ENCODE measurements around the gene NDUFB8. TPM values are rescaled to one million over a fixed set of nuclear protein-coding genes. Genes with fewer than 3 reads are reported as not detected.

The NDUFB8 gene
- total RNA-seq, 1 experiment from 2014 or later, result 297 TPM

DNA sequence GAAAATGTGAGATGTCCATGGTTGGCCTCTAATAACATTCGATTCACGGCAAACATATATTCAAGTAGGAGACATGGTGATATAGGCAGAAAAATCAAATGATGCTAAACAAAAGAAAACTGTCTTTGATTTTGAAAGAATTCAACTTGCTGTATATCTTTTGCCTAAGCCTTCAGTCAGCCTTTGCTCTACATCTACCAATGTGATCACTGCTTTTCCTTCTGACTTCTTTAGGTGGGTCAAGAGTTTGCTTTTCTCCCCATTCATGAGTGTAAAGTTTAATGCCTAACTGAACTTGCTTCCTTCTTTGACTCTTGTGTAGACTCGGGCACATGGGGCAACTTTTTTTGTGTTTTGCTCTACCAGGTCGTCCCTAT, 5.7 kb upstream of the NDUFB8 start:
- peaks cover 13% of the 10 kb centered on the region for H3K4me1 ChIP-seq (ENCODE audit: insufficient read depth, low read length, poor library complexity, severe bottlenecking)
- no peak overlapping the region for H3K27ac ChIP-seq (ENCODE audit: low read depth, low read length, poor library complexity, severe bottlenecking)
- ChIA-PET POLR2A (ENCODE audit: low non-redundant PET) (interaction anchor here (0.7 kb wide), 3 partner anchors 14 to 99 kb away, joined by 3 to 7 read pairs (median 5); no protein-coding TSS in a partner anchor), CTCF (interaction anchor here (0.6 to 1.9 kb wide), 6 partner anchors 9 to 1246 kb away, joined by 3 to 18 read pairs (median 4); no protein-coding TSS in a partner anchor)
- peaks cover 20% of the 10 kb centered on the region for H3K36me3 ChIP-seq (ENCODE audit: insufficient read depth, low read length, poor library complexity, severe bottlenecking)
- no peaks in the 10 kb centered on the region for H3K27me3 ChIP-seq (replicated peaks; ENCODE audit: insufficient read depth, low read depth, low read length, poor library complexity)
- peak overlapping the region; percentile 89 for H3K4me3 ChIP-seq (ENCODE audit: low read depth, low read length, poor library complexity, severe bottlenecking)
- DNase-seq (ENCODE audit: low spot score), result no peak
- no peak for TF ChIP-seq EZH2 (IDR thresholded peaks at IDR 0.05; ENCODE audit: borderline replicate concordance, low read depth, low read length, poor library complexity, severe bottlenecking)
- TF ChIP-seq, protein P1, sequence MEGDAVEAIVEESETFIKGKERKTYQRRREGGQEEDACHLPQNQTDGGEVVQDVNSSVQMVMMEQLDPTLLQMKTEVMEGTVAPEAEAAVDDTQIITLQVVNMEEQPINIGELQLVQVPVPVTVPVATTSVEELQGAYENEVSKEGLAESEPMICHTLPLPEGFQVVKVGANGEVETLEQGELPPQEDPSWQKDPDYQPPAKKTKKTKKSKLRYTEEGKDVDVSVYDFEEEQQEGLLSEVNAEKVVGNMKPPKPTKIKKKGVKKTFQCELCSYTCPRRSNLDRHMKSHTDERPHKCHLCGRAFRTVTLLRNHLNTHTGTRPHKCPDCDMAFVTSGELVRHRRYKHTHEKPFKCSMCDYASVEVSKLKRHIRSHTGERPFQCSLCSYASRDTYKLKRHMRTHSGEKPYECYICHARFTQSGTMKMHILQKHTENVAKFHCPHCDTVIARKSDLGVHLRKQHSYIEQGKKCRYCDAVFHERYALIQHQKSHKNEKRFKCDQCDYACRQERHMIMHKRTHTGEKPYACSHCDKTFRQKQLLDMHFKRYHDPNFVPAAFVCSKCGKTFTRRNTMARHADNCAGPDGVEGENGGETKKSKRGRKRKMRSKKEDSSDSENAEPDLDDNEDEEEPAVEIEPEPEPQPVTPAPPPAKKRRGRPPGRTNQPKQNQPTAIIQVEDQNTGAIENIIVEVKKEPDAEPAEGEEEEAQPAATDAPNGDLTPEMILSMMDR (conservative IDR thresholded peaks at IDR 0.05; ENCODE audit: low read depth, low read length), result no peak
- intact Hi-C loops (cut with micrococcal nuclease; ENCODE audit: unreplicated experiment), result no loop called here
- BruUV-seq (replicated peaks), result no TSS peak
- no peaks in the 10 kb centered on the region for H3K9me3 ChIP-seq (ENCODE audit: low read depth, low read length, poor library complexity, severe bottlenecking)

DNA sequence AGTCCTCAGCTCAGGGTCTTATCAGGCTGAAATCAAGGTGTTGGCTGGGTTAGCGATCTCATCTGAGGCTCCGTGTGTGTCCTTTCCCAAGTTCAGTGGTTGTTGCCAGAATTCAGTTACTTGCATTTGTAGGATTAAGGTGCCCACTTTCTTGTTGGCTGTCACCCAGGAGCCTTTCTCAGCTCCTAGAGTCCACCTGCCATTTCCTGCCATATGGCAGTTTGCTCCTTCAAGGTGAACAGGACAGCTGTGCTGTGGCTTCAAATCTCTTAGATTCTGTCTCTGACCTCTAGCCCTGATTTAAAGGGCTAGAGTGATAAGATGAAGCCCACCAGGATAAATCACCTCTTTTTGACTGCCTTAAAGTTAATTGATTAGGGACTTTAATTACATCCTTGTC, 5.1 kb upstream of the NDUFB8 start:
- CTCF ChIA-PET, result interaction anchor here (1.9 kb wide), 1 partner anchor 16 kb away, joined by 18 read pairs; no protein-coding TSS in a partner anchor

DNA sequence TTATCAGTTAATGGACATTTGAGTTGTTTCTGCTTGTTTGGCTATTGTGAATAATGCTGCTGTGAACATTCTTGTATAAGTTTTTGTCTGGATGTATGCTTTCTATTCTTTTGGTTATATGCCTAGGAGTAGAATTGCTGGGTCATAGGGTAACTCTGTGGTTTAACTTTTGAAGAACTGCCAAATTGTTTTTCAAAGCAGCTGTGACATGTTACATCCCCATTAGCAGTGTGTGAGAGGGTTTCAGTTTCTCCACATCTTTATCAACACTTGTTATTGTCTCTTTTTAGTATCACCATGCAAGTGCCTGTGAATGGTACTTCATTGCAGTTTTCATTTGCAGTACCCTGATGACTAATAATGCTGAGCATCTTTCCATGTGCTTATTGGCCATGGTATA, 2.1 kb upstream of the NDUFB8 start:
- ChIA-PET CTCF (no interaction called here), POLR2A (ENCODE audit: low non-redundant PET) (no interaction called here)
- TF ChIP-seq EZH2 (IDR thresholded peaks at IDR 0.05; ENCODE audit: borderline replicate concordance, low read depth, low read length, poor library complexity, severe bottlenecking), result no peak
- TF ChIP-seq, protein P1 (conservative IDR thresholded peaks at IDR 0.05; ENCODE audit: low read depth, low read length), result no peak
- intact Hi-C loops (cut with micrococcal nuclease; ENCODE audit: unreplicated experiment), result no loop called here
- peaks cover 13% of the 10 kb centered on the region for H3K4me1 ChIP-seq (ENCODE audit: insufficient read depth, low read length, poor library complexity, severe bottlenecking)
- BruUV-seq (replicated peaks), result no TSS peak
- no peak overlapping the region for H3K4me3 ChIP-seq (ENCODE audit: low read depth, low read length, poor library complexity, severe bottlenecking)
- no peaks in the 10 kb centered on the region for H3K9me3 ChIP-seq (ENCODE audit: low read depth, low read length, poor library complexity, severe bottlenecking)
- no peaks in the 10 kb centered on the region for H3K27me3 ChIP-seq (replicated peaks; ENCODE audit: insufficient read depth, low read depth, low read length, poor library complexity)
- no peak overlapping the region for H3K27ac ChIP-seq (ENCODE audit: low read depth, low read length, poor library complexity, severe bottlenecking)
- peaks cover 7% of the 10 kb centered on the region for H3K36me3 ChIP-seq (ENCODE audit: insufficient read depth, low read length, poor library complexity, severe bottlenecking)
- DNase-seq (ENCODE audit: low spot score), result no peak

More for the DNA sequence above, 5.1 kb upstream of the NDUFB8 start:
- Histone ChIP-seq H3K4me1 (ENCODE audit: insufficient read depth, low read length, poor library complexity, severe bottlenecking) (peaks cover 13% of the 10 kb centered on the region), H3K9me3 (ENCODE audit: low read depth, low read length, poor library complexity, severe bottlenecking) (no peaks in the 10 kb centered on the region), H3K27me3 (replicated peaks; ENCODE audit: insufficient read depth, low read depth, low read length, poor library complexity) (no peaks in the 10 kb centered on the region), H3K36me3 (ENCODE audit: insufficient read depth, low read length, poor library complexity, severe bottlenecking) (peaks cover 14% of the 10 kb centered on the region), H3K27ac (ENCODE audit: low read depth, low read length, poor library complexity, severe bottlenecking) (no peak overlapping the region), H3K4me3 (ENCODE audit: low read depth, low read length, poor library complexity, severe bottlenecking) (no peak overlapping the region)
- intact Hi-C loops (cut with micrococcal nuclease; ENCODE audit: unreplicated experiment), result no loop called here
- no peak for DNase-seq (ENCODE audit: low spot score)
- POLR2A ChIA-PET (ENCODE audit: low non-redundant PET), result no interaction called here
- no TSS peak for BruUV-seq (replicated peaks)
- no peak for TF ChIP-seq EZH2 (IDR thresholded peaks at IDR 0.05; ENCODE audit: borderline replicate concordance, low read depth, low read length, poor library complexity, severe bottlenecking)
- TF ChIP-seq, protein P1 (conservative IDR thresholded peaks at IDR 0.05; ENCODE audit: low read depth, low read length), result no peak
